AG20443 (cell line): ENCODE data around the gene SPDL1.
"Not testable (repeated sequence)": the region's sequence is repeated elsewhere in the genome, so short reads cannot be mapped to it uniquely, and the experiment has no call there.

Experiments used
- DNase-seq: peaks from one replicate; pipeline ENCODE4 v3.0.0; 2012; ENCODE audit warnings: low spot score, mixed read lengths

SPDL1 gene

DNA sequence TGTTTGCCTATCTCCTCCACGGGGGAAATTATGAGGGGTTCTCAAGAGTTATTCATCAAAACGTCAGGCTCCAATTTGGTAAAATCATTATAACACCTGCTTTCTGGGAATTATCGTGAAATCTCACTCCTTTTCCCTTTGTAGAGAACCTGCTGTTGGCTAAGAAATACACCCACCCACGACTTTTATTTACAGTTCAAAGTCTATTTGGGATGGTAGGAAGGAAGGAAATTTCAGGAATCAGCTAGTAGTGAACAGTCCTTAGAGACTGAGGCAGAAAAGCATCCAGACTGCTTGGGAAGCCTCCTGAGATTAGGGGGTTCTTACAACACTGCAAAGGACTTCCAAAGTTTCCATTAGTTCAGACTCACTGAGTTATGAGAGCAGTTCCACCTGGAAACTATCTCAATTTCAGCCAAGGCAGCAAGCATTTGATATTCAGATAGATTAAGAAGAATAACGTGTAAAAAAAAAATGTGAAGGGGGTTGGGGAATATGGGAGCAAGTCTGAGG, 9.4 kb upstream of the SPDL1 start:
- DNase-seq, result no peak

DNA sequence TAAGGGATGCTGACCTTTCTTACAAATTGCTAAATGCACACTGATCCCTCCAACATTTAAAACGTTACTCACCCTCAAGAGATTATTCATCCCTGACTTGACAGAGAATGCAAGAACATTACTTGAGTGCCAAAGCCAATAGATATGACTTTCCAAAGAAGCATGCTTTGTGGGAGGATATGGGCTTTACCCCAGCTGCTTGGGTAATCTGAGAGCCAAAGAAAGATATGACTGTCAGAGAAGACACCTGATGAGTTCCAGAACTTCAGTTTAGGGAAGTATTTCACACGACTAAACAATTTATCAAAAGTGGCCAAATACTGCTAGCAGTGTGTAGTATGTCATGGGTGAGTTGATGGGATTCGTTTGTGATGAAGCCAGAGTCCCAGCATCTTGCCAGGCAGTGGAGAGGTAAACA, 7.4 kb upstream of the SPDL1 start:
- DNase-seq, result peak; percentile 74

DNA sequence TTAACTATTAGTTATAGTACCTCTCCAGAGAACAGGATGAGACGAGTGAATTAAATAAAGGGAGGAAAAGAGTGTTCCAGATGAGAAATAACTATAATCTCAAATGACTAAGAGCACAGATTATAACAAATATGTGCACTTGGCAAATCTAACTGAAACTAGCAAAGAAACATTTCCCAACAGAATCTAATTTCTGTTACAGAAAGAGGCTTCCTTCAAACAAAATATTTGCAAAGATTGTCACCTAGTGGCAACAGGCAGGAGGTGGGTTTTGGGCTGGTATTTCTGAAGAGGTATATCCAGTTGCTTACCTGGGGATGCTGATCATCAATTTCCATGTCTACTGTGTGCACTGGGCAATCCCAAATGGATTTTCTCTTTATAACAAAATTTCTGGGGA, 5.6 kb upstream of the SPDL1 start:
- peak; percentile 27 for DNase-seq

DNA sequence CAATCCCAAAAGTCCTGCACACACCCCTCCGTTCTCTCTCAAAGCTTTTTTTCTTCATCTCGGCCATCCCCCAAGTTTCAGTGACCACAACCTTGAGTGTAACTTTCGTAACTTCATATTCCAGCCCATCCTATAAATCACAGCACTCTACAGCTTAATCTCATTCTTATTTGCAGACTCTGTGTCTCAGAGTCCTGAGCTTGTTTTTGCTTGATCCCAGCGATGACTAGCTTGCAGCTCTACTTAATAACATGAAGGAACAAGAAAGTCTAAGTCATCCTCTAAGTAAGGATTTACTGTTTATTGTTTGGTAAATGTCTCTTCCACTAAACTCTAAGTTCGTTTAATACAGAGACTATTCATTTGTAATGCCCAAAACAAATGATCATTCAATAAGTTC, 2.6 kb upstream of the SPDL1 start:
- DNase-seq, result no peak

DNA sequence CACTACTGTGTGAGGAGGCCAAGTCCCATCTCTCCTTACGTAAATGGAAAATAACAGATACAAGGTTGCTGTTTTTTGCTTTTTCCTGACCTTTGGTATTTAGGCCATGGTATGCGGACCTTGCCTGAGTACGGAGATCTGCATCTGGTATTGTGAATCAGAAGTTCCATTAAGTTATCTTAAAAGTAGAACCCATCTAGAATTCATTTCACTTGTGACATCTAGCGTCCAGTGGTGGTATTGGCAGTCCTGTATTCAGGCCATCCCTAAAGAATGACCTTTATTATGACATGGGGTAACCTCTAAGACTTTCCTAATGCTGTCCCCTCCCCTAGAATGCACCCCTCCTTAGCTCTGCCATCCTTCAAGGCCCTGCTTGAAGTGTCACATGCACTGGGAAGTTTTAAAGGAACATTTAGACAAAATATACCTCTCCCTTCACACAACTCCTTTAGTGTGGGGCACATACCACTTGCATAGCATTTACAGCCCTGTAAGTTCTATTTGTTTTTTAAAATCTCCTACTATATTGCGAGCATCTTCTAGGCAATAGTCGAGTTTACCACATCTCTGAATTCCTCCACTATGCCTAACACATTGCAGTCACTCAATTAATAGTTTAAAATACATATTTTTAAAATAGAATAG, 1.9 kb upstream of the SPDL1 start:
- DNase-seq, result peak; percentile 61

DNA sequence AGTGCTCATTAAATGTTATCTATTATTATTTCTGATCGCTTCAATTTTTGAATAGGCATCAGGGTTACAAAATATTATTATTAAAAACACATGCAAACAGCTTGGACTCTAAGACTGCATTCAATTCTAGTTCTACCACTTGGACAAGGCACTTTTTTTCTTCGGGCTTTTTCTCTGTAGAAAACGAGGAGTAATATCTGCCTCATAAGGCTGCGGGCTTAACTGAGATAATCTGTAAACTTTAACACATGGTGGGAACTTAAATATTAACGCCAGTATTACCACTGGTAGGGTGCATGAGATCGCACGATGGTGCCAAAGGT, 511 bp upstream of the SPDL1 start:
- DNase-seq, result no peak

DNA sequence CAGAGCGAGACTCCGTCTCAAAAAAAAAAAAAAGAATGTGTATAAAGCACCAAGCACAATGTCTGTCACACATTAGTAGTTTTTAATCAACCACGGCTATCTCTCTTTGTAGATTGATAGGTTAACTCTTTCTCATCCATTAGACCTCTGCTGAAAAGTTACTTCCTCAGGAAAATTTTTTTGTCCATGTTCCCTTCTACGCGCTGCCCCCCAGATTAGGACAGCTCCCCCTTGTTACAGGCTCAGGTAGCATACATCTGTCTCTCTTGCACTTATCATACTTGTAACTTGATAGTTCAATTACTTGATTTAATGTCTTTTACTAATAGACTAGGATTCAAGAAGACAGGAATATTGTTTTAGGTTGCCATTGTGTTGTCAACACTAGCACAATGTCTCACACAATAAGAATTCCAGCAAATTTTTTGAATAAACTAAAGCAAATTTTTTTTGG, 1.5 kb downstream of the SPDL1 start:
- no peak for DNase-seq

DNA sequence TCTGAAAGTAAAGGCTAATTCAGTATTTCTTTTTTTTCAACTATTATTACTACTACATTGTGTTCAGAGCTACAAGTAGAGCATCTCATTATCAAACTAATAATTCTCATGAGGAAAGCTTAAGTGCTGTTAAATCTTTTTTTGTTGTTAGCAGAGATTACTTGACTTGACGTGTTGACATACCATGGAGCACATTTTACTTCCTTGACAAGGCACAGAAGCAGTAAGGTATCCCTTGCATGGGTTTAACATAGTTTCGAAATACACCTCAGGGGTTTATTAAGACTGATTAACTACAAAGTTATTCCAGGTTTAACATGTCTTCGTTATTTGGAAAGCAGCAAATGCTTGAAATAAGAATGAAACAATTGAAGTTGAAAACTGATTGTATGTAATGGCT, 7.0 kb downstream of the SPDL1 start:
- DNase-seq, result no peak

DNA sequence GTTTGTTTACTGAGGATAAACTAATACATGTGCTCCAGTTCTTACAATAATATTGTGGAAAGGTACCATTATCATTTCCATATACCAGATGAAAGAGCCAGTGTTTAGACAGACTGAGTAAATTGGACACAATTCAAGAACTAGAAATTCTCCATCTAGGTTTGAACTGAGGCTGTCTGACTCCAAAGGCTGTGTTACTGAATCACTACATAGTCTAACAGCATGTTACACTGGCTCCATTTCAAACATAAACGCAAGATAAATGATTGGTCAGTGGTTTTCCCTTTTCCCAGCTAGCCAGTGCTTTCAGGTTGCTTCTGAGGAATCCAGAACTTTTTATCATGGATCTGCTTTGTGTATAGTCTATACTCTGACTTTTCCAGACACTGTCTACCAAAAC, 8.1 kb downstream of the SPDL1 start:
- peak; percentile 17 for DNase-seq

DNA sequence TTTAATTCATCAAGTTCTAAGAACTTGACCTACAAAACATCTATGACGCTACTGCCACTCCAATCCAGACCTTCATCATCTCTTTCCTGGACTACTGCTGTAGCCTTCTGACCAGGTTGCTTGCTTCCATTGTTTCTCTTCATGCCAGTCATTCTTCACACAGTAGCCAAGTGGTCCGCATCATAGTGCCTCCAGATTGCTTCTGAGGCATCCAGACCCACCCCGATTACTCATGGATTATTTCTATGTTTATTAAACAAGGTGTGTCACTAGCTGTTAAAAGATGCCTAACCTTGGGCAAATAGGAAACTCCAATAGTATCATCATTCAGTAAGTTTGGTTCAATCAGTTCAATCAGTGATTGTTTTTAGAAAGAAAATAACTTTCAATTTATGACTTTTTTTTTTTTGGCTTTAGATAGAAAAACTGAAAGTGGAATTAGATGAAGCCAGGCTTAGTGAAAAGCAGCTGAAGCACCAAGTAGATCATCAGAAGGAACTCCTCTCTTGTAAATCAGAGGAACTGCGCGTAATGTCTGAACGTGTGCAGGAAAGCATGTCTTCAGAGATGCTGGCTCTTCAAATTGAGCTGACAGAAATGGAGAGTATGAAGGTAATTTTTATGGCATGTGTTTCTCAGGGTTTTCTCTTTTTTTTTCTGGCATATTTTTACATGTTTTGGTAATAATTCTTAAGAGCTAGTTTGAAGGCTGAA, 9.5 kb downstream of the SPDL1 start:
- DNase-seq, result no peak

DNA sequence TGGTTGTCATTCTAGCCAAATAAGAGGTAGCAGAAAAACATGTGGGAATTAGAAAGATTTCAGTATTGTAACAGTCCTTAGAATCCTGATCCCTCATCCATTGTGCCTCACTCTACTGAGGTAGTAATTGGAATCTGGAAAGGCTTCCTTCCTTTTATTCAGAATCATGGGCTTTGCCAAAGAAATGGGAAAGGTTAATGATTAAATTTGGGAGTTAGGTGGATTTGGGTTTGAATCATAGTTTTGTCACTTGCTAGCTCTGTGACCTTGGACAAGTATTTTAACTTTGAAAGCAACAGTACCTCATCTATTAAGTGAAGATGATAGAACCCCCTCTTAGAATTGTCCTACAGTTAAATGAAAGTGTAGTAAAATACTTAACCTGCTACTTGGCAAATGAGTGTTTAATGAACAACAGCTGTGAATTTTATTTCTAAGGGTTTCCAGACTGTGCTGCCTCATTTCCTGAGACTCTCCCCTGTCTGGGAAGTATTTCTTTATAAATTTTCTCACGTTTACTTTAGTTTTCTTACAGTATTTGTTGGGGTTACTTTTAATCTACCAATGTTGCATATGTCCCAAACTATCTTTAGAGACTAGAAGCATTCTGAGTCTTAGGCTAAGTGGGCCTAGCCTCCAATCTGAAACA, 11.7 kb downstream of the SPDL1 start:
- peak; percentile 14 for DNase-seq

DNA sequence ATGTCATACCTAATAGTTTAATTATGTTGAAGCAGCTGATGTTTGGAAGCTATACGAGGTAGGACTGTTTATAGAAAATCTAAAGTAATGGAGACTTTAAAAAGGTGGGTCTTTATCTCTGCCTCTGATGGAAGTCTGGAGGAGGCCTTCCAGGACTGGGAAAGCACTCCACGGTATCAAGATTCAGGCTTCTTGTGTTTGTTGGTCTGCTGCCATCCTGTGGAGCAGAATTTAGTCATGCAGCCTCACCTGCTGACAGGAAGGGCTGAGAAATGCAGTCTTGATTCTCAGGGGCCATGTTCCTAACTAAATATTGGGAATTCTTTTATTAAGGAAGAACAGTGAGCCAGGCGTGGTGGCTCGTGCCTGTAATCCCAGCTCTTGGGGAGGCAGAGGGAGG, 15.9 kb downstream of the SPDL1 start:
- no peak for DNase-seq

DNA sequence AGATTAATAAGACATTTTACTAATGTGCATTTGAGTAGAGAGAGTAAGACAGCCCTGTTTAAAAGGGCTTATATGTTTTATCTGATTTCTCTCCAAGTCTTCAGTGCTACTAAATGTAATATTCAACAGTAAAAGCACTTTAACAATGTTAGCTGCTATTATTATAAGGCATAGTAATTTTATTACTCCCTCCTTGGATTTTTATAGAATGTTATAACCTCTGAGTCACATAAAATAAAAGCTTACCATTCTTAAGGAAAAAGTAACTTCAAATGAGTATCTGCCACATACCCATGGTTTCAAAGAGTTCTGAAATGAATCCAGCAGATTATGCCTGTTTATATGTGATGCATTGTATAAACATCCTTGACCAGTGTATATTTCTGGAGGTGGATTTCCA, 19.0 kb downstream of the SPDL1 start:
- DNase-seq, result no peak

DNA sequence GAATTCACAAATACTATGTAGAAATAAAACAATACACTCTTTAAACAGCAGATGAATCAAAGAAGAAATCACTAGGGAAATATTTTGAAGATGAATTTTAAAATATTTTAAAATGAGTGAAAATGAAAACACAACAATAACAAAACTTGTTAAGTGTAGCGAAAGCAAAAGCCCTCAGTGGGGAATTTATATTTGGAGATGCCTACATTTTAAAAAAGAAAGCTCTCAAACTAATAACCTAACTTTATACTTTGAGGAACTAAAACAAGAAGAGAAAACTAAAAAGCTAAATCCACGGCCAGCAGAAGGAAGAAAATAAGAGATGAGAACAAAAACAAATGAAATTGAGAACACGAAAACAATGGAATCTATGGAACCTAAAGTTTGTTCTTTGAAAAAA, 22.7 kb downstream of the SPDL1 start:
- no peak for DNase-seq

DNA sequence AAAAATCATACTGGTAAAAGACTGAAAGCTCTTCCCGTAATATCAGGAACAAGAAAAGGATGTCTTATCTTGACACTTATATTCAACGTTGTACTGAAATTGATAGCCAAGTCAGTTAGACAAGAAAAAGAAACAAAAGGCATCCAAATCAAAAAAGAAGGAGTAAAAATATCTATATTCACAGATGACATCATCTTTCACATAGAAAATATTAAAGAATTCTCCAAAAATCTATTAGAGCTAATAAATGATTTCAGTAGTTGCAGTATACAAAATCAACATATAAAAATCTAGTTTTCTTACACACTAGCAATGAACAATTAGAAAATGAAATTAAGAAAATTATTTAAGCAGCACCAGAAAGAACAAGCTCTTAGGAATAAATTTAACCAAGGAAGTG, 24.3 kb downstream of the SPDL1 start:
- DNase-seq, result no peak

DNA sequence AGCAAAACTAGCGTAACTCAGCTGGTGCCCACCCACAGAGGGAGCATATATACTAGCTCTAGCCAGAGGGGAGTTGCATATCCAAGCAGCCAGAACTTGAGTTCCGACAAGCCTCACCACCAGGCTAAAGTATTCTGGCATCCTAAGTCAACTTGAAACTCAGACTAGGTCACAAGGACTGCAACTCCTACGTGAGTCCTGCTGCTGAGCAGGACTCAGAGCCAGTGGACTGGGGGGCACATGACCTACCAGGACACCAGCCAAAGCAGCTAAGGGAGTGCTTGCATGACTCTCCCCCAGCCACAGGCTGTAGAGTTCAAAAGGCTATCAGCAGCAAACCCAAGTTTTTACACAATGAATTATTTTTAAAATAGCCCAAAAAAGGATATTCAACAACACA, 26.1 kb downstream of the SPDL1 start:
- DNase-seq, result no peak

DNA sequence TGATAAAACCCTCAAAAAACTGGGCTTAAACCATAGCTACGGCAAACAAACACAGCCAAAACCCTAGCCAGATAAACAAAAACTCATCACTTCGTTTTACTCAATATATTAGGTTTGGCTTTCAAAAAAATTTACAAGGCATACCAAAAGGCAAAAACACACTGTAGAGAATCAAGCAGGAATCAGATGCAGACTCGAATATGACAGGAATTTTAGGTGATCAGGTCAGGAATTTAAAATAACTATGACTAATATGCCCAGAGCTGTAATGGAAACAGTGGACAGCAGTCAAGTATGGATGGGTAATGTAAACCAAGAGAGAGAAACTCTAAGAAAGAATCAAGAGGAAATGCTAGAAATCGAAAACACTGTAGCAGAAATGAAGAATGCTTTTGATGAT, 27.0 kb downstream of the SPDL1 start:
- DNase-seq, result no peak

DNA sequence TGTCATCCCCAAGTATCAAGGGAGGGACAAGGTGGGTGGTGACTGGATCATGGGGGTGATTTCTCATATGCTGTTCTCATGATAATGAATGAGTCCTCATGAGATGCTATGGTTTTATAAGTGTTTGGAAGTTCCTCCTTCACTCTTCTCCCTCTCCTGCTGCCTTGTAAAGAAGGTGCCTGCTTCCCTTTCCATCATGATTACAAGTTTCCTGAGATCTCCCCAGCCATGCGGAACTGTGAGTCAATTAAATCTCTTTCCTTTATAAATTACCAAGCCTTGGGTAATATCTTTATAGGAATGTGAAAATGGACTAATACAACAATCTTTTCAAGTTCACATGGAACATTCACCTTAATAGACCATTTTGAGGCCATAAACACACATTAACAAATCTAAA, 32.0 kb downstream of the SPDL1 start:
- DNase-seq, result no peak

DNA sequence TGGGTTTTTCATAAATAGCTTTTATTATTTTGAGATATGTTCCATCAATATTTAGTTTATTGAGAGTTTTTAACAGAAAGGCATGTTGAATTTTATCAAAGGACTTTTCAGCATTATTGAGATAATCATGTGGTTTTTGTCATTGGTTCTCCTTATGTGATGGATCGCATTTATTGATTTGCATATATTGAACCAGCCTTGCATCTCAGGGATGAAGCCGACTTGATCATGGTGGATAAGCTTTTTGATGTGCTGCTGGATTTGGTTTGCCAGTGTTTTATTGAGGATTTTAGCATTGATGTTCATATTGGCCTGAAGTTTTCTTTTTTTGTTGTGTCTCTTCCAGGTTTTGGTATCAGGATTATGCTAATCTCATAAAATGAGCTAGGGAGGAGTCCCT, 40.7 kb downstream of the SPDL1 start:
- DNase-seq, result not testable (repeated sequence)

DNA sequence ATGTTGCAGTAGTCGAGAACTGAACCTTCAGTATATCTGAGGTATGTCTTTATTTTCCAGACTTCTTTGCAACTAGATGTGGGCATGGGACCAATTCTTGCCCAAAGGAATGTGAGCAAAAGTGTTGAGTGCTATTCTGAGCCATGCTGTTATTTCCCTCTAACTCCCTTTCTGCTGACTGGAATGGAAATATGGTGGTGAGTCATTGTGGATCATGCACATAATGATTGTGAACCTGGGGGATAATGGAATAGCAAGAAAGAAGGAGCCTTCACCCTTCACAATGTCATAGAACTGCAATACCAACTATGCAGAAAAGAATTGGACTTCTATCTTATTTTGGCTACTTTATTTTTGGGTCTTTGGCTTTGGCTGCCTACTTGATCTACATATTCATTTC, 43.2 kb downstream of the SPDL1 start:
- peak; percentile 84 for DNase-seq

DNA sequence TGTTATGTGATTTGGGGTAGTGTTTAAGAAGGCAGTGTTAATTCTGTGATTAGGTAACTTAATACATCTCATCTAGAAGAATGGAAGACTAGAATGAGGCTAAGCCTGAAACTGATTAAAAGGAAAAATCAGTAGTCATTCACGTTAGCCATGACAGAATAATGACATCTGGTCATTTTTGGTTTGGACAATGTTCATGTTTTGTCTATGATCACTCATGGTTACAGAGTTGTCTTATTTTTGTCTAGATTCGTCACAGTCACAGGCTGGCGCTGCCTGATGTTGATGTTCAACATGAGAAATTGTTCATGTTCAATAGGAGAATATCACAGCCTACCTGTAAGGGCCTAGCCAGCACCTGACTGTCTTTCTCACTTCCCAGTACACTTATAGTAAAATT, 44.0 kb downstream of the SPDL1 start:
- DNase-seq, result peak; percentile 31

DNA sequence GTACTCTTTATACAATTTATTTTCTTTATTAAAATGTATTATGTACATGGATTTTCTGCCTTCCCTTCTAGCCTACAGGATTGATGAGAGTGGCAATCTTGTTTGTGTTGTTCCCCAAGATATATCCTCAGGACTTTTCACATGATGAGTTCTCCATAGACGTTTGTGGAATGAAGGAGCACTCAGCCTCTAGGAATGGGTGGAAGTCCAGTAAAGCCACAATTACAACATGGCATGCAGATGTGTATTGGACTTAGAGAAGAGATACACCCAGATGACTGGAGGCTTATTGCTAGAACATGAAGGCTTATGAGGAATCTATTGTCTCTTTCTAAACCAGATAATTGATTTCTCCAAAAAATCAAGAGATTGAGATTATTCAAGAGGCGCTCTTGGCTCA, 45.3 kb downstream of the SPDL1 start:
- DNase-seq, result peak; percentile 68

DNA sequence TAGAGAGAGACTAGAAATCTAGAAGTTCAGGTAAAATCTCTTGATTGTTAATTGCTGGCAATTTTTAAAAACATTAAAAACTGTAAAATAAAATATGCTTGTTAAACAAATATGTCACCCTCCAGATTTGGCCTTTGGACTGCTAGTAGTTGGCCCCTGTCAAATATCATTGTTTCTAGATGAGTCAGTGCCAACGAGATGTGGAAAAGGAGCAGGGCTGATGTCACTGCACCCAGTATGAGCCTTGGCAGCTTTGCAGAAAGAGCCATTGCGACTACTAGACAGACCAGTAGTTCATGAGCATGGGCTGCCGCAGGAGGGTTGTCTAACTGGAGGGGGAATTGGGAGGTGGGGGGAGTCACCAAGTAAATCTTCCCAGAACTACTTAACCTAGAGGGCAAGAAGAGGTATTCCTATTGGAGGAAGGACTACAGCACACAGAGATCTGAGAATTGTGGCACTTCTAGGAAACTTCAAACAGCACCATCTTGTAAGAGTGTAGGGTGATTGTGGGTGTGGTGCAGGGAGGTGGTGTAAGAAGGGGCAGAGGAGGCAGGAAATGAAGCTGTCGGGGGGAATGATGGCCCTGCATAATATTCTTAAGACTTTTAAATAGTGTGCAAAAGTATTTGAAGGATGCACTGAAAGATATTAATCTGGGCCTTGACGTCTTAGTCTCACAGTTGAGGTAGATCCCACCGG, 46.4 kb downstream of the SPDL1 start:
- peak; percentile 80 for DNase-seq
